NT2/D1 (cell line): ENCODE results near the gene ADAMTS15.

Experiments
- DNase-seq: peaks from one replicate; pipeline ENCODE4 v3.0.0-alpha.2; 2011; ENCODE audit warnings: low read depth, low spot score
- H3K27me3 ChIP-seq: 2 replicates; pipeline ENCODE4 v1.6.0; 2011; ENCODE audit warnings: mild to moderate bottlenecking; ENCODE audit not compliant: insufficient read length, insufficient read depth
- H3K36me3 ChIP-seq: 2 replicates; pipeline ENCODE4 v1.6.1; 2011; ENCODE audit warnings: mild to moderate bottlenecking, low read length, mixed read lengths; ENCODE audit not compliant: insufficient read depth, insufficient read length
- H3K4me1 ChIP-seq: 2 replicates; pipeline ENCODE4 v1.5.1; 2011; ENCODE audit not compliant: insufficient read depth, insufficient read length
- H3K4me3 ChIP-seq: 2 replicates; pipeline ENCODE4 v1.5.1; 2011; ENCODE audit warnings: low read depth; ENCODE audit not compliant: insufficient read length
- H3K9ac ChIP-seq: 2 replicates; pipeline ENCODE4 v1.6.0; 2011; ENCODE audit warnings: low read depth; ENCODE audit not compliant: insufficient read length
- H3K9me3 ChIP-seq: 2 replicates; pipeline ENCODE4 v1.5.1; 2011; ENCODE audit warnings: mild to moderate bottlenecking, low read length; ENCODE audit not compliant: insufficient read depth
- SUZ12 ChIP-seq: IDR thresholded peaks from 2 replicates; pipeline ENCODE4 v1.6.1; 2011; ENCODE audit not compliant: insufficient read length, insufficient read depth; ENCODE audit errors: extremely low read depth
- YY1 ChIP-seq: IDR thresholded peaks from 2 replicates; pipeline ENCODE4 v1.6.1; 2011; ENCODE audit not compliant: insufficient read length, insufficient read depth
- ZNF274 ChIP-seq: IDR thresholded peaks from 2 replicates; pipeline ENCODE4 v1.6.1; 2011; ENCODE audit warnings: mild to moderate bottlenecking, low read depth, low read length

Gene ADAMTS15

DNA sequence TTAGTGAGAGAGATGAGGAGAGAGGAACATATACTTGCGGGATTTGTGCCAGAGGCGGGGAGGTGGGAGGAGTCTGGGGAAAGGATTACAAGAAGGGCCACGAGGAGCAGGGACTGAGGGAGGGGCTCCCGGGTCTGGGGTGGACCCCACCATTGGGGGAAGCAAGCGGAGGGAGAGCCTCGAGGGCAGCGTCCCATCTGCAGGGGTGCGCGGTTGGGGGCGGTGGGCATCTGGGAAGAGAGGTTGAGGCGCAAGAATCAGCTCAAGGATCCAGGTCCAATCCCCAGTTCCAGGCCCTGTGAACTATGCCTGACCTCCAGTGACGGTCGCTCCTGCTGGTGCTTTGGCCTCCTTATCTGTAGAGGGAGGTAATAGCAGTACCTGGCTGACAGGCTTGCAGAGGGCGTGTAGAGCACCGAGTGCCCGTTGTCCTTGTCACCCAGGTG is 38.0 kb downstream of the ADAMTS15 start:
- H3K9me3 ChIP-seq = no peaks in the 10 kb centered on the region; the same call in 1 of the 2 replicates
- no peak overlapping the region for H3K9ac ChIP-seq
- no peaks in the 10 kb centered on the region for H3K4me1 ChIP-seq
- H3K4me3 ChIP-seq = no peak overlapping the region
- H3K27me3 ChIP-seq = no peaks in the 10 kb centered on the region
- H3K36me3 ChIP-seq = no peaks in the 10 kb centered on the region
- TF ChIP-seq SUZ12 (no peak), ZNF274 (no peak), YY1 (no peak)
- DNase-seq = no peak

DNA sequence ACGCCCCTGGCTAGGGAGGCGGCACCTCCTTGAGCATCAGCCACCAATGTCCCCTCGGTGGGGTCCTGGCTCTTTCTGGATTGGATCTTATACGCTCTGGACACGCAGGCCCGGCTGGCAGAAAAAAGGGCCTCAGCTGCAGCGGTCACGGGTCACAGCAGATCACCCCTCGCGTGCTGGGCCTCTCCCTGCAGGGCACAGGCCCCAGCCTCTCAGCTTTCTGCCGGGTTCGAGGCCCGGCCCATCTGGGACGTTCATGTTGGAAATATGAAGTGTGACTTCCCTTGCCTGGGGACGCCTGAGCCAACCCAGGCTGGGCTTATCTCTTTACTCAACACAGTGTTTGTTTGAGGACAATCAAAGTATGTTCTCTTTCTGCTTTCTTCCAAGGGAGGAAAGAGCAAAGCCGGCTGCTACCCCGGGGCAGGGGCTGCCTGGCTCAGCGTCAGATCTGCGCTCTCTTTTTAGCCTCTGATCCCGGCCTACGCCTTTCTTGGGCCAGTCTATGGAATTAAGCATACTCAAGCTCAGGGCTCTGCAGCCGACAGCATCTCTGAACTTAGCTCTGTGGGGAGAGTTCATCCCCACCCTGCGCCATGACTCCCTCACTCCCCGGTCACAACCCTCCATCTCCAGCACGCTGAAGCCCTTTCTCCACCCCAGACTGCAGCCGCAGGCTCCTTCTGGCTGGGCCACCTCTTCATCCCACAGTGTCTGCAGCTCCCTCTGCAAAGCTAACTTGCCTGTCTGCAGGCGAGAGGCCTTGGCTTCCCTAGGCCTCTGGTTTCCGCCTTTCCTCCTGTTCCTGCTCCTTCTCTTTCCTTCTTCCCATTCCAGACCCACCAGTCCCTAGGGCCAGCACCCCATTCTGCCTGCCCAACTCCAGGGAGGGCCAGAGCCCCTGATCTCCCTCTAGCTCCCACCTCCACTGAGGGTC is 38.8 kb downstream of the ADAMTS15 start:
- H3K36me3 ChIP-seq = no peaks in the 10 kb centered on the region
- TF ChIP-seq YY1 = no peak
- TF ChIP-seq ZNF274 = no peak
- TF ChIP-seq SUZ12 = no peak
- DNase-seq = no peak
- no peaks in the 10 kb centered on the region for H3K4me1 ChIP-seq
- H3K9ac ChIP-seq = no peak overlapping the region
- H3K4me3 ChIP-seq = no peak overlapping the region
- no peaks in the 10 kb centered on the region; the same call in 1 of the 2 replicates for H3K9me3 ChIP-seq
- H3K27me3 ChIP-seq = no peaks in the 10 kb centered on the region

DNA sequence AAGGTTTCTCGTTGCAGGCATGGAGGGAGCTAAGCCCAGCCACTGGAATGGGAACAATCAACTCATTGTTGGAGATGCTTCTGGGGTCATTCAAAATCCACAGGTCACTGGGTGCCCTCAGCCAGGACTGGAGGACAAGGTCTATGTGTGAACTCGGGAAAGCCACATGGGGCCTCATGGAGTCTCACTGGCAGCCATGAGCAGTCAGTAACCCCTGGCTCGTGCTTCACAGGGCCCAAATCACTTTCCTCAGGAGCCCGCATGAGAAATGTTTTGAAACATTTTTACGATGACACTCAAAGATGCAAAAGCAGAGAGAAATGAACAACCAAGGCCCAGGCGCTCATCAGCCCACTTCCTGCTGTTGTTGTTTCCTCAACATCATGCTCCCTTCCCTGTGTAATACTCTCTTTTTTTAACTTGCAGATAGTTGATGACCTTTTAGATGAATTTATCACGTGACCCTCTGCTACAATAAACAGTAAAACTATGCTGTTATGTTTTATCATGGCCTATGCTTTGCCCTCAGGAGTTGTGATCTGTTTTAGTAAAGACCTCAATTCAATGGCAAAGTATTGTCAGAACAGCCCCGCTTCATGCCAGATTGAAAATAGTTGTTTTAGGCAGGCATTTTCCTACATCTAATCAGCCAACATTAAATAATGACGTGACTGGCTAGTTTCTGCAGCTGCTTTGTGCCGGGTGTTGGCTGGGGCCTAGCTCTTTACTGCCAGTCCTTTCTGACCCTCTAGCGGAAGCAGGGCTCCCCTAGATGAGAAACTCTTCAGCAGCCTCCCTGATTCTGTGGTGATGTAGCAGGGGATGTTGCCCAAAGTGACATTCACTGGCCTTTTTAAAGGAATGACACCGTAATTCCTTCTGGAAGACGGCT is 39.7 kb downstream of the ADAMTS15 start:
- no peak for DNase-seq
- Histone ChIP-seq H3K36me3 (no peaks in the 10 kb centered on the region), H3K9ac (no peak overlapping the region), H3K4me3 (no peak overlapping the region), H3K4me1 (no peaks in the 10 kb centered on the region), H3K27me3 (no peaks in the 10 kb centered on the region), H3K9me3 (no peaks in the 10 kb centered on the region; the same call in 1 of the 2 replicates)
- no peak for TF ChIP-seq ZNF274
- no peak for TF ChIP-seq YY1
- no peak for TF ChIP-seq SUZ12

DNA sequence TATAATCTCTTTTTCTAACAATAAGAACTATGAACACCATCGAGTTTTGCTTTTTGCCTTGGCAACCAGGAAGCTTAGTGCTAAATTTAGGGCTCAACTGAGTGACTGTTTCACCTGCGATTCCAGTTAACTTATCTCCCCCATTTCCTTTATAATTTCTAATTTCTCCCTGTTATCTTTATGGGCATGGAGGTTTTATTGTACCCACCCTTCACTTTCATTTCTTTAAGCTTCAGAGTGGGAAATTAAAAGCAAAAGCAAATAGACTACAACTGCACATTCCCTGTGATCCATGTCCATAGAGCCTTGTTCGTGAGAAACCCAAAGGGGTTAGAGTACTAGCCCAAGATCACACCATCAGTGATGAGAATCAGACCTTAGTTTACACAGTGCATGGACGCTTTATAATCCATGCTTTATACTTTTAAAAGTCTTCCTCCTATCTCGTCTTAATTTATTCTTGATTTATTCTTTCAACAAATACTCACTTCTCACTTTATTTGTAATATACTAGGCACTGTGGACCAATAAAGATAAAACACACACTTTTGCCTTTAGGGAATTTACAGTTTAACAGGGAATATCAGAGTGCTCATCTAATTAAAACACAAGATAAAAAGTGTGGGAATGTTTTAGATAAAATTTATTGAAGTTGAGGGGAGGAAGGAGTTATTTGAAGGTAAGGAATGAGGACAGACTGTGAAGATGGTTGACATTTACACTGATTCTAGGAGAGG is 40.6 kb downstream of the ADAMTS15 start:
- H3K4me1 ChIP-seq = no peaks in the 10 kb centered on the region
- no peaks in the 10 kb centered on the region; the same call in 1 of the 2 replicates for H3K9me3 ChIP-seq
- TF ChIP-seq SUZ12 = no peak
- TF ChIP-seq ZNF274 = no peak
- TF ChIP-seq YY1 = no peak
- no peak overlapping the region for H3K4me3 ChIP-seq
- no peaks in the 10 kb centered on the region for H3K36me3 ChIP-seq
- DNase-seq = no peak
- H3K27me3 ChIP-seq = no peaks in the 10 kb centered on the region
- H3K9ac ChIP-seq = no peak overlapping the region

DNA sequence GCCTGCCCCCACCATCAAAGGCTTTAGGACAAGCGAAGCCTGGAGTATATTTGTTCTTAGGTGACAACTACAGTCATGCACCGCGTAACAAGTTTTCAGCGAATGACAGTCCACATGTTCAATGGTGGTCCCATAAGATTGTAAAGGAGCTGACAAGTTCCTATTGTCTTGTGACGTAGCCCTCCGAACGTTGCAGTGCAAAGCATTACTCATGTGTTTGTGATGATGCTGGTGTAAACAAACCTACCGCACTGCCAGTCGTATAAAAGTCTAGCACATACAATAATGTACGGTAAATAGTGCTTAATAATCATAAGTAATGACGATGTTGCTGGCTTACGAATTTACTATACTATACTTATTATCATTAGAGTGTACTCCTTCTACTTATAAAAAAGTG is 41.3 kb downstream of the ADAMTS15 start:
- no peaks in the 10 kb centered on the region for H3K9me3 ChIP-seq
- H3K27me3 ChIP-seq = no peaks in the 10 kb centered on the region
- TF ChIP-seq SUZ12 (no peak), ZNF274 (no peak), YY1 (no peak)
- H3K4me3 ChIP-seq = no peak overlapping the region
- DNase-seq = no peak
- H3K9ac ChIP-seq = no peak overlapping the region
- no peaks in the 10 kb centered on the region for H3K4me1 ChIP-seq
- H3K36me3 ChIP-seq = no peaks in the 10 kb centered on the region

DNA sequence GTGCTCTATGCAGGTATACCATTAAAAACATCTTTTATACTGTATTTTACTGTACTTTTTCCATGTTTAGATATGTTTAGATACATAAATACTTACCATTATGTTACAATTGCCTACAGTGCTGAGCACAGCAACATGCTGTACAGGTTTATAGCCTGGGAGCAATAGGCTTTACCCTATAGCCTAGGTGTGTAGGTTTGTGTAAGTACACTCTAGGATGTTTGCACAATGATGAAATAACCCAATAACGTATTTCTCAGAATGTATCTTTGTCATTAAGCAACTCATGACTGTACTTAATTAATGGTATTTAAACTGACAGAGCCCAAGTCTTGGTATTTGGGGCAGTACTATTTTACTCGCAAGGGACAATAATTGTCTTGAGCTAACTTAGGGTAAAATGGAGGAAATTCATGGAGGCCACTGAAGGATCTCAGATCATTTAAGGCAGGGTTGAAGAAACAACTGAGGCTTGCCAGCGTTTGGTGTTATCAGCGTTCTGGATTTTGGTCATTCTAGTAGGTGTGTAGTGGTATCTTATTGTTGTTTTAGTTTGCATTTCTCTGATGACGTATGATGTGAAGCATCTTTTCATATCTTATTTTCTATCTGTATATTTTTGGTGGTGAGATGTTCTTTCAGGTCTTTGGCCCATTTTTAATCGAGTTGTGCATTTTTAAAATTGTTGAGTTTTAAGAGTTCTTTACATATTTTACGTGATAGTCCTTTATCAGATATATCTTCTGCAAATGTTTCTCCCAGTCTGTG is 42.4 kb downstream of the ADAMTS15 start:
- H3K27me3 ChIP-seq = no peaks in the 10 kb centered on the region
- no peak for DNase-seq
- H3K4me1 ChIP-seq = no peaks in the 10 kb centered on the region
- H3K9me3 ChIP-seq = no peaks in the 10 kb centered on the region
- no peak overlapping the region for H3K9ac ChIP-seq
- TF ChIP-seq SUZ12 = no peak
- no peak for TF ChIP-seq YY1
- TF ChIP-seq ZNF274 = no peak
- no peaks in the 10 kb centered on the region for H3K36me3 ChIP-seq
- no peak overlapping the region for H3K4me3 ChIP-seq
